Liver (tissue), 9 donors: Measurements from ENCODE around the gene TMEM214. TPM values are rescaled to one million over a fixed set of nuclear protein-coding genes. Genes with fewer than 3 reads are reported as not detected.

Experiments
- DNase-seq: peaks from one replicate; pipeline ENCODE4 v3.0.0-alpha.2; 2017; ENCODE audit warnings: low spot score
- H3K27ac ChIP-seq, 2 donors: one replicate each; pipeline ENCODE4 v1.7.0; 2013; ENCODE audit warnings: inconsistent platforms in 2 of 2, low read length in 2 of 2, control low read depth in 1 of 2, low read depth in 1 of 2, mild to moderate bottlenecking in 1 of 2
- H3K27me3 ChIP-seq, 4 donors: one replicate each; pipeline versions ENCODE4 v1.6.1 to v1.7.0; 2013; ENCODE audit warnings: low read length in 3 of 4, inconsistent platforms in 1 of 4, mild to moderate bottlenecking in 1 of 4, moderate library complexity in 1 of 4; ENCODE audit not compliant: control insufficient read depth in 4 of 4, insufficient read depth in 4 of 4
- H3K36me3 ChIP-seq, 4 donors: one replicate each; pipeline versions ENCODE4 v1.6.1 to v1.7.0; 2013; ENCODE audit warnings: low read length in 3 of 4, mild to moderate bottlenecking in 3 of 4, low read depth in 1 of 4, moderate library complexity in 1 of 4; ENCODE audit not compliant: control insufficient read depth in 4 of 4, insufficient read depth in 3 of 4
- H3K4me1 ChIP-seq, 4 donors: one replicate each; pipeline versions ENCODE4 v1.6.1 to v1.7.0; 2013; ENCODE audit warnings: low read length in 3 of 4, mild to moderate bottlenecking in 3 of 4, moderate library complexity in 1 of 4; ENCODE audit not compliant: control insufficient read depth in 4 of 4, insufficient read depth in 4 of 4
- H3K4me3 ChIP-seq, 3 donors: one replicate each; pipeline versions ENCODE4 v1.6.1 to v1.7.0; 2013; ENCODE audit warnings: low read length in 3 of 3, control low read depth in 1 of 3, low read depth in 1 of 3, mild to moderate bottlenecking in 1 of 3
- H3K9ac ChIP-seq, 2 donors: one replicate each; pipeline ENCODE4 v1.7.0; 2013; ENCODE audit warnings: low read length in 2 of 2, mild to moderate bottlenecking in 2 of 2, moderate library complexity in 2 of 2, control low read depth in 1 of 2, low read depth in 1 of 2
- H3K9me3 ChIP-seq, 4 donors: one replicate each; pipeline versions ENCODE4 v1.6.1 to v1.7.0; 2013; ENCODE audit warnings: low read length in 3 of 4; ENCODE audit not compliant: control insufficient read depth in 4 of 4
- ATF3 ChIP-seq: IDR thresholded peaks from 2 replicates; pipeline ENCODE4 v1.6.1; 2016; ENCODE audit warnings: antibody characterized with exemption
- CTCF ChIP-seq: fragments of 150-350 bp; IDR thresholded peaks from 2 replicates; pipeline ENCODE4 v1.5.1; 2017; ENCODE audit warnings: improper control_type of control experiment, low read depth, low read length; ENCODE audit not compliant: missing input control
- EGR1 ChIP-seq, 2 donors: IDR thresholded peaks; 2 replicates each; pipeline ENCODE4 v1.6.1; 2016 to 2018; ENCODE audit warnings: antibody characterized with exemption in 2 of 2, low read depth in 2 of 2
- GABPA ChIP-seq, 2 donors: IDR thresholded peaks in 1 of 2; conservative IDR thresholded peaks in 1 of 2; 2 replicates each; pipeline ENCODE4 v1.6.1; 2016; ENCODE audit warnings: antibody characterized with exemption in 2 of 2, mild to moderate bottlenecking in 1 of 2, moderate library complexity in 1 of 2
- HNF4A ChIP-seq, 2 donors: conservative IDR thresholded peaks; 2 replicates each; pipeline ENCODE4 v1.6.1; 2016; ENCODE audit warnings: antibody characterized with exemption in 2 of 2, mild to moderate bottlenecking in 2 of 2
- HNF4G ChIP-seq: IDR thresholded peaks from 2 replicates; pipeline ENCODE4 v1.6.1; 2016; ENCODE audit warnings: antibody characterized with exemption
- JUND ChIP-seq, 2 donors: IDR thresholded peaks; 2 replicates each; pipeline ENCODE4 v1.6.1; 2016; ENCODE audit warnings: antibody characterized with exemption in 2 of 2
- MAX ChIP-seq: IDR thresholded peaks from 2 replicates; pipeline ENCODE4 v1.6.1; 2016; ENCODE audit warnings: antibody characterized with exemption
- NR2F2 ChIP-seq: IDR thresholded peaks from 2 replicates; pipeline ENCODE4 v1.6.1; 2016; ENCODE audit warnings: antibody characterized with exemption
- RAD21 ChIP-seq, 2 donors: IDR thresholded peaks; 2 replicates each; pipeline ENCODE4 v1.6.1; 2016; ENCODE audit warnings: antibody characterized with exemption in 2 of 2, mild to moderate bottlenecking in 2 of 2
- REST ChIP-seq: IDR thresholded peaks from 2 replicates; pipeline ENCODE4 v1.6.1; 2016; ENCODE audit warnings: antibody characterized with exemption, mild to moderate bottlenecking
- RXRA ChIP-seq, 2 donors: IDR thresholded peaks; 2 replicates each; pipeline ENCODE4 v1.6.1; 2017 to 2018; ENCODE audit warnings: antibody characterized with exemption in 2 of 2, mild to moderate bottlenecking in 1 of 2
- SP1 ChIP-seq: IDR thresholded peaks from 2 replicates; pipeline ENCODE4 v1.6.1; 2018; ENCODE audit warnings: antibody characterized with exemption, mild to moderate bottlenecking
- TAF1 ChIP-seq: conservative IDR thresholded peaks from 2 replicates; pipeline ENCODE4 v1.6.1; 2016; ENCODE audit warnings: antibody characterized with exemption, mild to moderate bottlenecking
- YY1 ChIP-seq: IDR thresholded peaks from 2 replicates; pipeline ENCODE4 v1.6.1; 2016; ENCODE audit warnings: antibody characterized with exemption, mild to moderate bottlenecking
- WGBS: extraction: QIAGEN DNeasy Blood & Tissue Kit; methylation state at CpG from one replicate; pipeline ENCODE4 v1.1.7; 2013; 5-methylcytosine and 5-hydroxymethylcytosine counted together
- polyA plus RNA-seq, 2 donors: library from polyadenylated mRNA; stranded (reverse) in 1 of 2; unstranded in 1 of 2; fragments of 200-250 nt in 1 of 2; fragments of >200 nt in 1 of 2; fragmentation: Nextera tagmentation in 1 of 2; extraction: Ambion mirVana in 1 of 2; gene quantifications; one replicate each; pipeline versions ENCODE4 v1.2.1 to v1.2.3, GENCODE V29; 2013 to 2015
- total RNA-seq, 2 donors: library from RNA; depleted of rRNA; stranded (reverse); fragments of >200 nt; gene quantifications; one replicate each; pipeline ENCODE4 v1.2.3, GENCODE V29; 2014
- TF ChIP-seq, protein P1 (sequence below): IDR thresholded peaks from 2 replicates; pipeline ENCODE4 v1.6.1; 2016; ENCODE audit warnings: antibody characterized with exemption
- donor health status: healthy.
- donor health status: healthy.
- donor health status: healthy.
- donor health status: healthy.
- donor health status: healthy.

Gene TMEM214
- total and polyA plus RNA-seq, 4 donors, result 17.1 to 53.4 (median 38.4) TPM

- 95% methylated on average over 13 of the region's 13 CpGs for WGBS
- Histone ChIP-seq H3K9me3 (no peaks in the 10 kb centered on the region), H3K36me3 (peaks cover 9 to 43% (median 14%) of the 10 kb centered on the region in 4 donors), H3K4me1 (peaks cover 4 to 16% (median 16%) of the 10 kb centered on the region in 4 donors), H3K27me3 (no peaks in the 10 kb centered on the region), H3K9ac (no peak overlapping the region), H3K4me3 (no peak overlapping the region), H3K27ac (no peak overlapping the region)
- TF ChIP-seq YY1, result no peak
- no peak for TF ChIP-seq GABPA (IDR thresholded peaks at IDR 0.05 in 1 of 2, conservative IDR thresholded peaks at IDR 0.05 in 1 of 2)
- DNase-seq, result no peak
Measured at GRCh38 chr2:27025281-27025800, 7.4 kb upstream of the TMEM214 start.

GRCh38 chr2:27025861-27026851, 6.6 kb upstream of the TMEM214 start:
- H3K27ac ChIP-seq, result no peak overlapping the region
- H3K9ac ChIP-seq, result no peak overlapping the region
- no peaks in the 10 kb centered on the region for H3K9me3 ChIP-seq
- WGBS, result 94% methylated on average over 24 of the region's 24 CpGs
- peaks cover 2 to 8% (median 7%) of the 10 kb centered on the region in 4 donors for H3K4me1 ChIP-seq
- TF ChIP-seq NR2F2, result no peak
- no peak for TF ChIP-seq EGR1 (IDR thresholded peaks at IDR 0.05; ENCODE audit: low read depth in 2 of 2)
- no peak for TF ChIP-seq MAX
- TF ChIP-seq CTCF, result no peak
- H3K27me3 ChIP-seq, result no peaks in the 10 kb centered on the region
- no peak overlapping the region for H3K4me3 ChIP-seq
- H3K36me3 ChIP-seq, result peaks cover 9 to 43% (median 14%) of the 10 kb centered on the region in 4 donors
- DNase-seq, result no peak

- no peak for DNase-seq
- H3K9me3 ChIP-seq, result no peaks in the 10 kb centered on the region
- no peak overlapping the region for H3K4me3 ChIP-seq
- peaks cover 0 to 4% (median under 1%) of the 10 kb centered on the region in 4 donors for H3K4me1 ChIP-seq
- no peak overlapping the region for H3K9ac ChIP-seq
- H3K27me3 ChIP-seq, result no peaks in the 10 kb centered on the region
- WGBS, result 95% methylated on average over 10 of the region's 10 CpGs
- no peak overlapping the region for H3K27ac ChIP-seq
- peaks cover 9 to 43% (median 13%) of the 10 kb centered on the region in 4 donors for H3K36me3 ChIP-seq
- TF ChIP-seq NR2F2, result no peak
- TF ChIP-seq ATF3, result no peak
- TF ChIP-seq MAX, result no peak
- TF ChIP-seq YY1, result no peak
- TF ChIP-seq RXRA (IDR thresholded peaks at IDR 0.05), result no peak
- no peak for TF ChIP-seq RAD21 (IDR thresholded peaks at IDR 0.05)
- no peak for TF ChIP-seq HNF4G
- TF ChIP-seq REST, result no peak
- no peak for TF ChIP-seq TAF1
- TF ChIP-seq SP1, result no peak
- no peak for TF ChIP-seq JUND (IDR thresholded peaks at IDR 0.05)
- TF ChIP-seq HNF4A (conservative IDR thresholded peaks at IDR 0.05), result no peak
- no peak for TF ChIP-seq EGR1 (IDR thresholded peaks at IDR 0.05; ENCODE audit: low read depth in 2 of 2)
- TF ChIP-seq, protein P1, sequence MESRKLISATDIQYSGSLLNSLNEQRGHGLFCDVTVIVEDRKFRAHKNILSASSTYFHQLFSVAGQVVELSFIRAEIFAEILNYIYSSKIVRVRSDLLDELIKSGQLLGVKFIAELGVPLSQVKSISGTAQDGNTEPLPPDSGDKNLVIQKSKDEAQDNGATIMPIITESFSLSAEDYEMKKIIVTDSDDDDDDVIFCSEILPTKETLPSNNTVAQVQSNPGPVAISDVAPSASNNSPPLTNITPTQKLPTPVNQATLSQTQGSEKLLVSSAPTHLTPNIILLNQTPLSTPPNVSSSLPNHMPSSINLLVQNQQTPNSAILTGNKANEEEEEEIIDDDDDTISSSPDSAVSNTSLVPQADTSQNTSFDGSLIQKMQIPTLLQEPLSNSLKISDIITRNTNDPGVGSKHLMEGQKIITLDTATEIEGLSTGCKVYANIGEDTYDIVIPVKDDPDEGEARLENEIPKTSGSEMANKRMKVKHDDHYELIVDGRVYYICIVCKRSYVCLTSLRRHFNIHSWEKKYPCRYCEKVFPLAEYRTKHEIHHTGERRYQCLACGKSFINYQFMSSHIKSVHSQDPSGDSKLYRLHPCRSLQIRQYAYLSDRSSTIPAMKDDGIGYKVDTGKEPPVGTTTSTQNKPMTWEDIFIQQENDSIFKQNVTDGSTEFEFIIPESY, result no peak
- TF ChIP-seq GABPA (IDR thresholded peaks at IDR 0.05 in 1 of 2, conservative IDR thresholded peaks at IDR 0.05 in 1 of 2), result no peak
Measured at GRCh38 chr2:27027211-27027651, 5.5 kb upstream of the TMEM214 start.
